Activated CD8-positive, alpha-beta memory T cell treated with anti-CD3 and anti-CD28 coated beads for 24 hours (primary cell): ENCODE data around the gene TSSK6.
A peak's percentile ranks its signal among the peaks of the same experiment; 100 is the strongest.

Source experiments
- DNase-seq: peaks from one replicate; pipeline ENCODE4 v3.0.0-alpha.2; 2020

TSSK6 gene

GRCh38 chr19:19544257-19544953 lies 29.1 kb upstream of the TSSK6 start:
- DNase-seq, result no peak

DNA sequence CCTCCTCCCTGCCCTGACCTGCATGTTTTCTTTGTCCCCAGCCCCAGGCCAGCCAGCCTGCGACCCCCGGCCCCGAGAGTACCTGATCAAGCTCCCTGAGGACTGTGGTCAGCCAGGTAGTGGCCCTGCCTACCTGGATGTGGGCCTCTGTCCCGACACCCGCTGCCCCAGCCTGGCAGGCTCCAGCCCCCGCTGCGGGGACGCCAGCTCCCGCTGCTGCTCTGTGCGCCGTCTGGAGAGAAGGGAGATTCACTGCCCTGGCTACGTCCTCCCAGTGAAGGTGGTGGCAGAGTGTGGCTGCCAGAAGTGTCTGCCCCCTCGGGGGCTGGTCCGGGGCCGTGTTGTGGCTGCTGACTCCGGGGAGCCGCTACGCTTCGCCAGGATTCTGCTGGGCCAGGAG lies 28.3 kb upstream of the TSSK6 start:
- no peak for DNase-seq

DNA sequence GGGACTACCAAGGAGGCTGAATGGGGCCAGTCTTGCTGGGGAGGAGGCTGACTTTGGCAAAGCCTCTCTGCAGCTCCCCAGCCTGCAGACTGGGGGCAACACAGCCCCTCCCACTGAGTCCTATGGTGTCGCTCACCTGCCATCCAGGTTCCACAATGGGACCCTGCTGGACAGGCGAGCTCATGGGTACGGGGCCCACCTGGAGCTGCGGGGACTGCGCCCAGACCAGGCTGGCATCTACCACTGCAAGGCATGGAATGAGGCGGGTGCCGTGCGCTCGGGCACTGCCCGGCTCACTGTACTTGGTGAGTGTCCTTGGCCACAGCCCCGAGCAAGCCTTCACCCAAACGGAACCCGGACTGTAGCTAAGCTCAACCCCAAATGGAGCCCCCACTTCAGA lies 27.8 kb upstream of the TSSK6 start:
- no peak for DNase-seq

- no peak for DNase-seq
These were observed 27.2 kb upstream of the TSSK6 start for GRCh38 chr19:19542507-19542906.

- DNase-seq, result no peak
These were observed 26.3 kb upstream of the TSSK6 start for GRCh38 chr19:19541616-19542015.

DNA sequence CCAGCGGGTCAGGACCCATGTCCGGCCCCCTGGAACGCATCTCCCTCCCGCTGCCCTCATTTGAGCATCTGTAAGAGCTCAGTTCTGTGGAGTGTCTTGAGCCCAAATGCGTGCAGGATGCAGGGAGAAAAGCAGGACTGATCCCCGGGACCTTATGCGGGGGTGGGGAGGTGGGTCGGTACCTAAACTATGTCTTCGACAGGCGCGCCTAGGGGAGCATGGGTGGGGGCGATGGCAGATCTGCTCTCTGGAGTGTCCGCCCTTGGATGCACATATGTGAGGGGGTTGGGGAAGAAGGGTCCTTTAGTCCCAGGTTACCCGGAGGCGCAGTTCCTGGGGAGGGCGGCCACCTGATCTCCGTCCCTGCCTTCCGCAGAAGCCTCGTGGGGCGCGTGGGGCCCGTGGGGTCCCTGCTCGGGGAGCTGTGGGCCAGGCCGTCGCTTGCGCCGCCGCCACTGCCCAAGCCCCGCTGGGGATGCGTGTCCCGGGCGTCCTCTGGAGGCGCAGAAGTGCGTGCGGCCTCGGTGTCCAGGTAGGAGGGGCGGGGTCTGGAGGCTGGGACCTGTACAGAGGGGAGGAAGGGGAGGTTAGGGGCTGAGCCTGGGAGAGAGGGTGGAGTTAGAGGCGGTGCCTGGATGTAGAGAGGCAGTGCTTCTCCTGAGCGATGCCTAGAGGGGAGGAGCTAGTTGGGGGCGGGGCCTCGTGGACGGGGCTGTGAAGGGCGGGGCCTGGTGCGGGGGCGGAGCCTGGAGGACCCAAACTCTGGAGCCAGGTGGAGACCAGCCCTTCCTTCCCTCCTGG lies 25.6 kb upstream of the TSSK6 start:
- DNase-seq, result peak; percentile 84

- peak; percentile 85 for DNase-seq
These were observed 24.8 kb upstream of the TSSK6 start for GRCh38 chr19:19540064-19540714.

- DNase-seq, result no peak
These were observed 24.3 kb upstream of the TSSK6 start for GRCh38 chr19:19539698-19540063.

DNA sequence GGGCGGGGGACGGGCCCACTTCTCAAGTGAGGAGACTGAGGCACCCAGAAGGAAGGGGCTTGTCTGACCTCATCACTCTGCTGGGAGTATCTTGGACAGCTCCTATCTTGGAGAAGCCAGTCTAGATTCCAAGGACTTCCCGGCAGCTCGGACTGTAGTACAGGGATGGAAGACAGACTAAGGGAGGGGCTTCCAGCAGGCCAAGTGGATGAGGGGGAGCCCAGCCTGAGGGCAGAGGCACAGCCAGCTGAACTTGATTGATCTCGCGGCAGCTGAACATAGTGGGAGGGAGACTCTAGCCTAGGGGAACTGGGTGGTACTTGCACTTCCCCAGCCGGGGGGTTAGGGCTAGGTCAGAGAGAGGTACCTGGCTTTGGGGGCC lies 23.4 kb upstream of the TSSK6 start:
- no peak for DNase-seq

DNA sequence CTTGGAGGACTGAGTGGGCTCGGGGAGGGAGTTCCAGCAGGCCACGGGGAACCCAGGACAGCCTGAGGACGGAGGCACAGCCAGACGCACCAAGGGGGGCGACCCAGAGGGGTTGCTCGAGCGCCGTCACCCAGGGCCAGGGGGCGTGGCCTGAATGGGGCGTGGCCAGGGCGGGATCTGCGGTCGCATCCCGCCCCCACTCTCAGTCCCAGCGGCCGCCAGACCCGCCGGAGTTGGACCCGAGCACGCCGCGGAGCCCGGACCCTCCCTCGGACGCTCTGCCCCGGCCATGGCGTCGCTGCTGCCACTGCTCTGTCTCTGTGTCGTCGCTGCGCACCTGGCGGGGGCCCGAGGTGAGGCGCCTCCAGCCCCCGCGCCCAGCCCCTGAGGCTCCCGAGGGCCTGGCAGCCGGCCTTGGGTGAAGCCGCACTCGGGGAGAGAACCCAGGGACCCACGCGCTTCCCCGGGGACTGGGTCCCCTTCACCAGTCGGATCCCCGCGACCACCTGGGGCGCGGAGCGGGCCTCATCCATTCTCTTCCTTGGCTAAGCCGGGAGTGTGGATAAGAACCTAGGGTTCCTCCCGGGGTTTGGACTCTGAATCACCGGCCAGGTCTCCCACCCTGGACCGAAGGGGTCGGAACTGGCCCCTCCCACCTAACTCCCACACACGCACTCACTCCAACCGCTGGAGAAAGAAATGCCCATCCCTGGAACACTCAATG lies 22.9 kb upstream of the TSSK6 start, which contains the start of gene CILP2:
Gene CILP2 (plus strand): TSS at position 205 of the 724 bp plus-strand sequence. CDS start 85 bp downstream, at position 290.
- peak; percentile 76 for DNase-seq

DNA sequence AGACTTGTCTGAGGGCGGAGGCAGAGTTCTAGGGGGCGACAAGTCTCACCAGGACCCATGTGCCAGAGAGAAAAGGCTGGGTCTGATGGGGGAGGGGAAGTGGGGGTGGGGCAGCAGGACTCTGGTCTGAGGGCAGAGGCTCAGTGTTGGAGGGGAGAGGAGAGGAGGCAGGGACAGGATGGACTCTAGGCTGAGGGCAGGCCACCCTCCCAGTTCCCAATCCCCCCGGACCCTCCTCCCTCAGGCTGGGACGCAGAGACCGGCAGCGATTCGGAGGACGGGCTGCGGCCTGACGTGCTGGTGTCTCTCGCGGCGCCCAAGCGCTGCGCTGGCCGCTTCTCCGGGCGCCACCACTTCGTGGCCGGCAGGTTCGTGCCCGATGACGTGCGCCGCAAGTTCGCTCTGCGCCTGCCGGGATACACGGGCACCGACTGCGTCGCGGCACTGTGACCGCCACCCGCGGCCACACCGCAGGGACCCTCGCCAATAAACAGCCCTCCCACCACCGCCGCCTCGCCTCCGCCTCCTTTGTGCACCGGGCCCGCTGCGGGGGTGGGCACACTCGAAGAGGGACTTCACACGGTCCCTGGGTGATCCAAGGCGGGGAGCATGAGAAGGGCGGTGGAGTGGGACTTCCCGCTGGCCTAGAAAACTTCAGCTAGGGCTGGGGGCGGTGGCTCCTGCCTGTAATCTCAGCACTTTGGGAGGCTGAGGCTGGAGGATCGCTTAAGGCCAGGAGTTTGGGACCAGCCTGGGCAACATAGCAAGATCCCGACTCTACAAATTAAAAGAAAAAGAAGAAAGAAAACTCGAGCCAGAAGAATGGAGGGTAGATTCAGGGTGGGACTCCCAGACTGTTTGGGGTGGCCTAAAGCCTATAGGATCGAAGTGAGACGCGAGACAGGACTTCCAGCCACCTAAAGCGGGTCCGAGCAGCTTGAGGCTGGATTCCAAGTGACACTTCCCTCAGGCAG lies 22.0 kb upstream of the TSSK6 start:
- DNase-seq, result no peak

- no peak for DNase-seq
These were observed 20.2 kb upstream of the TSSK6 start for GRCh38 chr19:19535311-19536191.

DNA sequence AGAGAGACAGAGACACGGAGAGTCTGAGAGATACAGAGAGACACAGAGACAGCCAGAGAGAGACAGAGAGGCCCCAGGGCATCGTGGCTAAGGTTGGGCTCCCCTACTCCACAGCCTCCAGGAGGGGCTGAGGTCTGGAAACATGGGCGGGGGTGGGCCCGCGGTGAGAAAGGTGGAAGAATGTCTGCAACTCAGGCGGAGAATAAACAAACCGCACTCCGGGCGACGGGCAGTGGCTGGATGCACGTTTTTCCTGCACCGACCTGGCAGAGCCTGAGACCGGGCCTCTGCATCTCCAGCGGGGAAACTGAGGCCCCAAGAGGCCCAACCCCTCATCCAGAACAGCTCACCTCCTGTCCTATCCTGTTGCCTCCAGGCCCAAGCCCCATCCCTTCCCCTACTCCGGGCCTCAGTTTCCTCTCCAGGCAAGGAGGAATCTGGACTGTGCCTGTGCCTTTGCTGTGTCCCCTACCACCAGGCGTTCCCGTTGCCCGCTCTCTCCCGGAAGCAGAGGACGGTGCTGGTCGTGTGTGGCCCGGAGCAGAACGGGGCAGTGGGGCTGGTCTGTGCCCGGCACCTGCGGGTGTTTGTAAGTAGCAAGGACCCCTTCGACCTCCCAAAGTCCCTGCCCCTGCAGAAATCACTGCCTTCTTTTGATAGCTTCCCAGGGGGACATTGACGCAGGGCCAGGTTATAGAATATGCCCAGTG lies 19.4 kb upstream of the TSSK6 start:
- no peak for DNase-seq

GRCh38 chr19:19533841-19534240 lies 18.5 kb upstream of the TSSK6 start:
- no peak for DNase-seq

- no peak for DNase-seq
These were observed 17.7 kb upstream of the TSSK6 start for GRCh38 chr19:19532806-19533701.

- DNase-seq, result peak; percentile 96
These were observed 16.8 kb upstream of the TSSK6 start for GRCh38 chr19:19531951-19532805.

DNA sequence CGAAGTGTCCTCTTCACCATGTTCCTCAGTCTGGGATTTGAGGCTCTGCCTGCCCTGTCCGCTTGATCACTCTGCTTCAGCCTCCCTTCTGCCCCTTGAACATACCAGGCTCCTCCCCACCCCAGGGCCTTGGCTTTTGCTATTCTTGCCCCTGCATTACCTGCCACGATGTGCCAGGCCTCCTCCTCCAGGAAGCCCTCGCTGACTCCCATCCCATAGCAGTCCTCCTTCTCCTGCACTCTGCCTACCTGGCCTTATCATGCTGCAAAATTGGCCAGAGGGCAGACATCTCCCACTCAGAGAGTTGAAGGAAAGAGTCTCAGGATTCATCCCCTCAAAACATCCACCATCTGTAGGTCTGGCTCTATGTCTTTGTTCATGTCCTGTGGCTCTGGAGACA lies 15.5 kb upstream of the TSSK6 start:
- no peak for DNase-seq

- DNase-seq, result no peak
These were observed 15.1 kb upstream of the TSSK6 start for GRCh38 chr19:19530423-19530804.
